Osteocyte (in vitro differentiated cells): ENCODE results near the gene NALCN. TPM values are rescaled to one million over a fixed set of nuclear protein-coding genes. Genes with fewer than 3 reads are reported as not detected.

Source experiments
- DNase-seq: peaks from one replicate; pipeline ENCODE4 v3.0.0; 2021; ENCODE audit warnings: mixed read lengths; ENCODE audit not compliant: unreplicated experiment; ENCODE audit errors: extremely low spot score
- H3K27ac Mint-ChIP-seq: one replicate; pipeline ENCODE4 v1.8.0; 2021; ENCODE audit warnings: mild to moderate bottlenecking, mixed read lengths; ENCODE audit not compliant: unreplicated experiment
- H3K27me3 Mint-ChIP-seq: one replicate; pipeline ENCODE4 v1.8.0; 2021; ENCODE audit warnings: mixed read lengths; ENCODE audit not compliant: unreplicated experiment
- H3K36me3 Mint-ChIP-seq: one replicate; pipeline ENCODE4 v1.8.0; 2021; ENCODE audit warnings: mixed read lengths; ENCODE audit not compliant: unreplicated experiment
- H3K4me1 Mint-ChIP-seq: one replicate; pipeline ENCODE4 v1.8.0; 2021; ENCODE audit warnings: mixed read lengths; ENCODE audit not compliant: unreplicated experiment
- H3K4me3 Mint-ChIP-seq: one replicate; pipeline ENCODE4 v1.8.0; 2021; ENCODE audit warnings: mild to moderate bottlenecking, moderate library complexity, mixed read lengths; ENCODE audit not compliant: unreplicated experiment
- H3K9me3 Mint-ChIP-seq: one replicate; pipeline ENCODE4 v1.8.0; 2021; ENCODE audit warnings: mixed read lengths; ENCODE audit not compliant: unreplicated experiment
- CTCF ChIP-seq: fragments of 200-600 bp; sonication (generic); IDR thresholded peaks from 2 replicates; pipeline ENCODE4 v1.5.0; 2021; ENCODE audit warnings: antibody characterized with exemption, mild to moderate bottlenecking, moderate library complexity
- total RNA-seq: library from RNA; stranded (reverse); gene quantifications from 2 replicates; pipeline ENCODE4 v1.2.1, GENCODE V29; 2021

The NALCN gene
- total RNA-seq, 1 donor from 2014 or later, result 58.8 TPM

GRCh38 chr13:101425623-101426022 lies 9.3 kb upstream of the NALCN start:
- Mint-ChIP-seq H3K4me3 (no peak overlapping the region), H3K36me3 (peaks cover 2% of the 10 kb centered on the region), H3K9me3 (no peaks in the 10 kb centered on the region), H3K27me3 (no peaks in the 10 kb centered on the region), H3K27ac (no peak overlapping the region), H3K4me1 (peaks cover 34% of the 10 kb centered on the region)
- no peak for DNase-seq
- no peak for TF ChIP-seq CTCF

GRCh38 chr13:101425156-101425471 lies 8.8 kb upstream of the NALCN start:
- Mint-ChIP-seq H3K27ac (no peak overlapping the region), H3K4me1 (peaks cover 34% of the 10 kb centered on the region), H3K9me3 (no peaks in the 10 kb centered on the region), H3K27me3 (no peaks in the 10 kb centered on the region), H3K4me3 (no peak overlapping the region), H3K36me3 (peaks cover 2% of the 10 kb centered on the region)
- no peak for TF ChIP-seq CTCF
- no peak for DNase-seq

- Mint-ChIP-seq H3K27ac (peak overlapping the region; percentile 57), H3K36me3 (peaks cover 2% of the 10 kb centered on the region)
Observed at GRCh38 chr13:101424381-101425155, 8.3 kb upstream of the NALCN start.

GRCh38 chr13:101423872-101424271 lies 7.6 kb upstream of the NALCN start:
- H3K4me1 Mint-ChIP-seq, result peaks cover 37% of the 10 kb centered on the region
- H3K27ac Mint-ChIP-seq, result peak overlapping the region; percentile 57
- no peaks in the 10 kb centered on the region for H3K9me3 Mint-ChIP-seq
- peaks cover 2% of the 10 kb centered on the region for H3K36me3 Mint-ChIP-seq
- H3K4me3 Mint-ChIP-seq, result no peak overlapping the region
- no peaks in the 10 kb centered on the region for H3K27me3 Mint-ChIP-seq
- no peak for DNase-seq
- TF ChIP-seq CTCF, result no peak

More at GRCh38 chr13:101424381-101425155, 8.3 kb upstream of the NALCN start:
- no peak overlapping the region for H3K4me3 Mint-ChIP-seq
- DNase-seq, result no peak
- H3K4me1 Mint-ChIP-seq, result peaks cover 34% of the 10 kb centered on the region
- H3K27me3 Mint-ChIP-seq, result no peaks in the 10 kb centered on the region
- TF ChIP-seq CTCF, result no peak
- no peaks in the 10 kb centered on the region for H3K9me3 Mint-ChIP-seq

- no peak for TF ChIP-seq CTCF
- peaks cover 6% of the 10 kb centered on the region for H3K36me3 Mint-ChIP-seq
- no peaks in the 10 kb centered on the region for H3K27me3 Mint-ChIP-seq
- peak overlapping the region; percentile 91 for H3K27ac Mint-ChIP-seq
- H3K4me3 Mint-ChIP-seq, result peak overlapping the region; percentile 87
- no peaks in the 10 kb centered on the region for H3K9me3 Mint-ChIP-seq
- H3K4me1 Mint-ChIP-seq, result peaks cover 38% of the 10 kb centered on the region
- no peak for DNase-seq
Observed at GRCh38 chr13:101417501-101417900, 1.2 kb upstream of the NALCN start.
